ENCODE results near the gene RNU4-1.

Gene RNU4-1

GRCh38 chr12:120323772-120324171 is 30.7 kb upstream of the RNU4-1 start:
- Histone ChIP-seq H3K4me3 (ENCODE audit: low read depth, low read length) (no peak overlapping the region), H3K27me3 (replicated peaks) (no peaks in the 10 kb centered on the region), H3K36me3 (replicated peaks) (no peaks in the 10 kb centered on the region), H3K27ac (no peak overlapping the region)
- in situ Hi-C loops (cut with HindIII; ENCODE audit: low pct_ligation_motif_present, low sequenced_read_pairs): no loop called here
- TF ChIP-seq CTCF (IDR thresholded peaks at IDR 0.05; ENCODE audit: low read depth, low read length, missing control alignments): no peak
- DNase-seq: no peak

- in situ Hi-C loops (cut with HindIII; ENCODE audit: low pct_ligation_motif_present, low sequenced_read_pairs): no loop called here
- no peak for TF ChIP-seq CTCF (IDR thresholded peaks at IDR 0.05; ENCODE audit: low read depth, low read length, missing control alignments)
- no peak for DNase-seq
Observed at GRCh38 chr12:120321382-120322202, 28.6 kb upstream of the RNU4-1 start.

GRCh38 chr12:120317224-120318105 is 24.4 kb upstream of the RNU4-1 start:
- Histone ChIP-seq H3K4me3 (ENCODE audit: low read depth, low read length) (peak overlapping the region; percentile 76), H3K36me3 (replicated peaks) (no peaks in the 10 kb centered on the region), H3K27me3 (replicated peaks) (no peaks in the 10 kb centered on the region), H3K27ac (peak overlapping the region; percentile 61)
- peak; percentile 82 for TF ChIP-seq CTCF (IDR thresholded peaks at IDR 0.05; ENCODE audit: low read depth, low read length, missing control alignments)
- DNase-seq: peak; percentile 100
- in situ Hi-C loops (cut with HindIII; ENCODE audit: low pct_ligation_motif_present, low sequenced_read_pairs): no loop called here

More at GRCh38 chr12:120321382-120322202, 28.6 kb upstream of the RNU4-1 start:
- Histone ChIP-seq H3K4me3 (ENCODE audit: low read depth, low read length) (no peak overlapping the region), H3K36me3 (replicated peaks) (no peaks in the 10 kb centered on the region), H3K27ac (no peak overlapping the region), H3K27me3 (replicated peaks) (no peaks in the 10 kb centered on the region)

- peak; percentile 1 for DNase-seq
- H3K36me3 ChIP-seq (replicated peaks): no peaks in the 10 kb centered on the region
- TF ChIP-seq CTCF (IDR thresholded peaks at IDR 0.05; ENCODE audit: low read depth, low read length, missing control alignments): no peak
- peak overlapping the region; percentile 61 for H3K27ac ChIP-seq
- in situ Hi-C loops (cut with HindIII; ENCODE audit: low pct_ligation_motif_present, low sequenced_read_pairs): no loop called here
- peak overlapping the region; percentile 76 for H3K4me3 ChIP-seq (ENCODE audit: low read depth, low read length)
- H3K27me3 ChIP-seq (replicated peaks): no peaks in the 10 kb centered on the region
Observed at GRCh38 chr12:120316798-120317223, 23.8 kb upstream of the RNU4-1 start.

DNA sequence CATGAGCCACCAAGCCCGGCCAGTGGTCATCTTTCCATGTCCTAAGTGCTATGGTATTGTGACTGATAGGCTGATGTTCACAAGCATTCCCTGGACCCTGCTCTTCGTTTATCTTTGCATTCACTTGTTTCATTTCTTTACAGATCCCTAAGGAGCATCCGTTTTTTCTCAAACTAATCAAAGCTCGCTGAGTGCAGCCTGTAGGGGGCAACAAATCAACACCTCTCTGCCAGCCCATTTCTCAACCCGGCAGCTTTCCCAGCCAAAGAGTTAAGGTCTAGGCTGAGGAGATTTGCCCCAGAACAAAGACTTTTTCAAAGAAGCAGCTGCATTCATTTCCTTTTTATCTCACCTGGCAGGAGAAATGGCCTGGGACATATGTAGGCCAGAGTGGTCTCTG is 21.2 kb upstream of the RNU4-1 start:
- Histone ChIP-seq H3K27ac (no peak overlapping the region), H3K4me3 (ENCODE audit: low read depth, low read length) (no peak overlapping the region), H3K36me3 (replicated peaks) (no peaks in the 10 kb centered on the region), H3K27me3 (replicated peaks) (no peaks in the 10 kb centered on the region)
- TF ChIP-seq CTCF (IDR thresholded peaks at IDR 0.05; ENCODE audit: low read depth, low read length, missing control alignments): peak; percentile 49
- peak; percentile 7 for DNase-seq
- in situ Hi-C loops (cut with HindIII; ENCODE audit: low pct_ligation_motif_present, low sequenced_read_pairs): no loop called here

Data from brain microvascular endothelial cell (primary cell).